Measurements from ENCODE around the gene HOXD11.

Gene HOXD11

GRCh38 chr2:176151442-176152287 lies 44.6 kb downstream of the HOXD11 start, which contains the start of gene HOXD4:
Gene HOXD4, plus strand, starts transcription at chr2:176151550. Its CDS starts 84 bp downstream, at chr2:176151634.
- no peak for DNase-seq

- no peak for DNase-seq
Observed at GRCh38 chr2:176152350-176153181, 45.5 kb downstream of the HOXD11 start.

- no peak for DNase-seq
Observed at GRCh38 chr2:176154576-176155252, 47.6 kb downstream of the HOXD11 start.

- no peak for DNase-seq
Observed at GRCh38 chr2:176155356-176156044, 48.4 kb downstream of the HOXD11 start.

GRCh38 chr2:176156301-176156806 lies 49.3 kb downstream of the HOXD11 start:
- DNase-seq: no peak

- DNase-seq: no peak
Observed at GRCh38 chr2:176156807-176157498, 49.9 kb downstream of the HOXD11 start, which contains the start of gene HOXD3. Gene HOXD3, plus strand, starts transcription at chr2:176157307. Its CDS starts 11,808 bp downstream, at chr2:176169115.

GRCh38 chr2:176157499-176158185 lies 50.6 kb downstream of the HOXD11 start:
- no peak for DNase-seq

- DNase-seq: no peak
Observed at GRCh38 chr2:176158186-176158591, 51.1 kb downstream of the HOXD11 start.

- no peak for DNase-seq
Observed at GRCh38 chr2:176158855-176159662, 52.0 kb downstream of the HOXD11 start.
